Trophoblast cell (in vitro differentiated cells and primary cell): Measurements from ENCODE around the gene NCAN.
"Not testable (repeated sequence)": the region's sequence is repeated elsewhere in the genome, so short reads cannot be mapped to it uniquely, and the experiment has no call there.

Experiments
- DNase-seq, 2 donors: peaks; one replicate each; pipeline ENCODE4 v3.0.0-alpha.2; 2016
- H2AFZ ChIP-seq: 2 replicates; pipeline ENCODE4 v1.6.1; 2013; ENCODE audit warnings: low read length, moderate library complexity, mild to moderate bottlenecking; ENCODE audit not compliant: insufficient read depth, poor library complexity
- H2AK5ac ChIP-seq: 2 replicates; pipeline ENCODE4 v1.6.1; 2013; ENCODE audit warnings: mild to moderate bottlenecking, low read length
- H2BK120ac ChIP-seq: 2 replicates; pipeline ENCODE4 v1.6.1; 2013; ENCODE audit warnings: low read length, mild to moderate bottlenecking, moderate library complexity; ENCODE audit not compliant: insufficient read depth, poor library complexity
- H2BK12ac ChIP-seq: 2 replicates; pipeline ENCODE4 v1.6.1; 2013; ENCODE audit warnings: mild to moderate bottlenecking, low read length, moderate library complexity
- H2BK5ac ChIP-seq: 2 replicates; pipeline ENCODE4 v1.6.1; 2013; ENCODE audit warnings: low read length, low read depth, moderate library complexity, mild to moderate bottlenecking; ENCODE audit not compliant: poor library complexity
- H3K14ac ChIP-seq: 2 replicates; pipeline ENCODE4 v1.6.1; 2013; ENCODE audit warnings: mild to moderate bottlenecking, low read length
- H3K18ac ChIP-seq: 2 replicates; pipeline ENCODE4 v1.6.1; 2013; ENCODE audit warnings: mild to moderate bottlenecking, low read length
- H3K23ac ChIP-seq: 2 replicates; pipeline ENCODE4 v1.6.1; 2013; ENCODE audit warnings: low read length
- H3K27ac ChIP-seq: 2 replicates; pipeline ENCODE4 v1.5.1; 2013; ENCODE audit warnings: low read depth, mild to moderate bottlenecking, inconsistent platforms, low read length, moderate library complexity
- H3K27me3 ChIP-seq: 2 replicates; pipeline ENCODE4 v1.6.1; 2013; ENCODE audit warnings: inconsistent platforms, mild to moderate bottlenecking, low read length, moderate library complexity; ENCODE audit not compliant: insufficient read depth
- H3K36me3 ChIP-seq, 2 experiments: 1 replicate in 1 of 2; 2 replicates in 1 of 2; pipeline ENCODE4 v1.6.1; 2013; ENCODE audit warnings: low read length in 2 of 2, mild to moderate bottlenecking in 2 of 2, moderate library complexity in 1 of 2; ENCODE audit not compliant: insufficient read depth in 2 of 2, control insufficient read depth in 1 of 2
- H3K4ac ChIP-seq: 2 replicates; pipeline ENCODE4 v1.6.1; 2013; ENCODE audit warnings: low read depth, mild to moderate bottlenecking, low read length, moderate library complexity
- H3K4me1 ChIP-seq, 2 experiments: 1 replicate in 1 of 2; 2 replicates in 1 of 2; pipeline ENCODE4 v1.6.1; 2013; ENCODE audit warnings: low read length in 2 of 2, mild to moderate bottlenecking in 2 of 2, moderate library complexity in 1 of 2; ENCODE audit not compliant: insufficient read depth in 2 of 2, control insufficient read depth in 1 of 2
- H3K4me2 ChIP-seq: 2 replicates; pipeline ENCODE4 v1.6.1; 2013; ENCODE audit warnings: inconsistent platforms, mild to moderate bottlenecking, low read length, moderate library complexity
- H3K4me3 ChIP-seq: 2 replicates; pipeline ENCODE4 v1.5.1; 2013; ENCODE audit warnings: mild to moderate bottlenecking, low read depth, low read length, inconsistent platforms
- H3K79me1 ChIP-seq: one replicate; pipeline ENCODE4 v1.6.1; 2013; ENCODE audit warnings: low read length
- H3K79me2 ChIP-seq: 2 replicates; pipeline ENCODE4 v1.6.1; 2013; ENCODE audit warnings: low read length, mild to moderate bottlenecking; ENCODE audit not compliant: control insufficient read depth, insufficient read depth, poor library complexity
- H3K9ac ChIP-seq: 2 replicates; pipeline ENCODE4 v1.6.1; 2013; ENCODE audit warnings: mild to moderate bottlenecking, low read length
- H3K9me3 ChIP-seq: 2 replicates; pipeline ENCODE4 v1.6.1; 2013; ENCODE audit warnings: low read depth, mild to moderate bottlenecking, control low read depth, inconsistent platforms, low read length; ENCODE audit not compliant: insufficient read depth
- H4K12ac ChIP-seq: 2 replicates; pipeline ENCODE4 v1.6.1; 2013; ENCODE audit warnings: low read depth, mild to moderate bottlenecking, low read length, moderate library complexity
- H4K8ac ChIP-seq: 2 replicates; pipeline ENCODE4 v1.6.1; 2013; ENCODE audit warnings: low read depth, mild to moderate bottlenecking, low read length, moderate library complexity
- H4K91ac ChIP-seq: one replicate; pipeline ENCODE4 v1.6.1; 2013; ENCODE audit warnings: low read depth, mild to moderate bottlenecking, low read length, moderate library complexity
- WGBS: extraction: QIAGEN DNeasy Blood & Tissue Kit; methylation state at CpG from one replicate; pipeline ENCODE4 v1.1.7; 2013; ENCODE audit warnings: missing lambda C conversion rate; ENCODE audit not compliant: insufficient read length, insufficient coverage; ENCODE audit errors: extremely low coverage; 5-methylcytosine and 5-hydroxymethylcytosine counted together

The NCAN gene

GRCh38 chr19:19218911-19219310 is 7.2 kb downstream of the NCAN start:
- H3K4me2 ChIP-seq: no peak overlapping the region
- peaks cover 2% of the 10 kb centered on the region for H3K27me3 ChIP-seq

DNA sequence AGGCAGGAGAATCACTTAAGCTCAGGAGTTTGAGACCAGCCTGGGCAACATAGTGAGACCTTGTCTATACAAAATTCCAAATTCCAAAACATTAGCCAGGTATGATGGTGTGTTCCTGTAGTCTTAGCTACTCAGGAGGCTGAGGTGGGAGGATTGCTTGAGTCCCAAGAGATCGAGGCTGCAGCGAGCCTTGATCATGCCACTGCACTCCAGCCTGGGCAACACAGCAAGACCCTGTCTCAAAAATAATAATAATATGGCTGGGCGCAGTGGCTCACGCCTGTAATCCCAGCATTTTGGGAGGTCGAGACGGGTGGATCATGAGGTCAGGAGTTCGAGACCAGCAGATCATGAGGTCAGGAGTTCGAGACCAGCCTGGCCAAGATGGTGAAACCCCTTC is 9.2 kb downstream of the NCAN start:
- not testable (repeated sequence) for H3K27ac ChIP-seq, H3K79me1 ChIP-seq, H4K12ac ChIP-seq, H3K4me2 ChIP-seq, H3K4me1 ChIP-seq, H2BK120ac ChIP-seq, H3K9ac ChIP-seq, H2AFZ ChIP-seq, H2AK5ac ChIP-seq, H3K14ac ChIP-seq, H3K36me3 ChIP-seq, H4K8ac ChIP-seq, DNase-seq, H3K18ac ChIP-seq, H3K4ac ChIP-seq, H3K79me2 ChIP-seq, H3K27me3 ChIP-seq, H4K91ac ChIP-seq, H2BK5ac ChIP-seq, H3K9me3 ChIP-seq, H3K4me3 ChIP-seq, H2BK12ac ChIP-seq, H3K23ac ChIP-seq
- WGBS: no CpG with 5 or more reads among the region's 8 CpGs

More at GRCh38 chr19:19218911-19219310, 7.2 kb downstream of the NCAN start:
- H3K9me3 ChIP-seq: peaks cover 2% of the 10 kb centered on the region
- no peak for DNase-seq
- no peak overlapping the region for H4K91ac ChIP-seq
- no peak overlapping the region for H3K14ac ChIP-seq
- H3K79me1 ChIP-seq: no peaks in the 10 kb centered on the region
- H4K12ac ChIP-seq: no peak overlapping the region
- no peaks in the 10 kb centered on the region for H3K79me2 ChIP-seq
- no peak overlapping the region for H2AK5ac ChIP-seq
- H3K18ac ChIP-seq: no peak overlapping the region
- no peak overlapping the region for H3K23ac ChIP-seq
- H3K4me3 ChIP-seq: no peak overlapping the region
- H3K9ac ChIP-seq: no peak overlapping the region
- no peak overlapping the region for H2BK12ac ChIP-seq
- H3K27ac ChIP-seq: no peak overlapping the region
- H2BK120ac ChIP-seq: no peak overlapping the region
- no CpG with 5 or more reads among the region's 21 CpGs for WGBS
- no peak overlapping the region for H2AFZ ChIP-seq
- H2BK5ac ChIP-seq: no peak overlapping the region
- no peak overlapping the region for H3K4ac ChIP-seq
- no peaks in the 10 kb centered on the region for H3K36me3 ChIP-seq
- no peak overlapping the region for H4K8ac ChIP-seq
- H3K4me1 ChIP-seq: no peaks in the 10 kb centered on the region

DNA sequence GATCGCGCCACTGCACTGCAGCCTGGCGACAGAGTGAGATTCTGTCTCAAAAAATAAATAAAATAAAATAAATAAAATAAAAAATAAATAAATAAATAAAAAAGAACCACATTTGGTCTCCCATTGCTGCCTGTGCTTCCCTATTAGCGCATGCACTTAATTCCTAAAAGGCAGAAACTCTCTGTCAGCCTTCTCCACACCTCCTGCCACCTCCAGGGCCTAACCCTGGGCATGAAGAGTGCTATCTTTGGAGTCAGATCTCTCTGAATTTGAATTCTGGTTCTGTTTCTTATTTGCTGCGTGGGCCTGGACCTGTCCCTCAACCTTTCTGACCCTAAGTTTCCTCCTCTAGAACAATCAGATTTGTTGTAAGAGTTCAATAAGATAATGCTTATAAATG is 11.3 kb downstream of the NCAN start:
- Histone ChIP-seq H4K8ac (no peak overlapping the region), H3K36me3 (no peaks in the 10 kb centered on the region)

GRCh38 chr19:19223636-19224035 is 11.9 kb downstream of the NCAN start:
- Histone ChIP-seq H3K36me3 (no peaks in the 10 kb centered on the region), H3K9me3 (peaks cover 8% of the 10 kb centered on the region), H3K4me3 (no peak overlapping the region), H2BK5ac (no peak overlapping the region), H3K27ac (no peak overlapping the region), H4K91ac (no peak overlapping the region), H3K9ac (no peak overlapping the region), H3K18ac (no peak overlapping the region), H3K14ac (no peak overlapping the region), H2BK120ac (no peak overlapping the region), H3K4me1 (peaks cover 4% of the 10 kb centered on the region in 2 experiments), H4K12ac (no peak overlapping the region), H3K23ac (no peak overlapping the region), H2BK12ac (no peak overlapping the region), H3K4me2 (no peak overlapping the region), H2AFZ (no peak overlapping the region), H2AK5ac (no peak overlapping the region), H3K27me3 (peaks cover 10% of the 10 kb centered on the region), H3K79me2 (no peaks in the 10 kb centered on the region), H4K8ac (no peak overlapping the region), H3K4ac (no peak overlapping the region), H3K79me1 (no peaks in the 10 kb centered on the region)
- WGBS: no CpG with 5 or more reads among the region's 6 CpGs
- DNase-seq: no peak

More for the DNA sequence above, 11.3 kb downstream of the NCAN start:
- H3K9ac ChIP-seq: no peak overlapping the region
- H3K4me1 ChIP-seq: peaks cover 4% of the 10 kb centered on the region in 2 experiments
- H3K27ac ChIP-seq: no peak overlapping the region
- H2AFZ ChIP-seq: no peak overlapping the region
- no peak overlapping the region for H3K4ac ChIP-seq
- peaks cover 8% of the 10 kb centered on the region for H3K9me3 ChIP-seq
- DNase-seq: no peak
- no peak overlapping the region for H4K91ac ChIP-seq
- no peak overlapping the region for H3K18ac ChIP-seq
- H2BK12ac ChIP-seq: no peak overlapping the region
- H3K23ac ChIP-seq: no peak overlapping the region
- no peak overlapping the region for H3K4me3 ChIP-seq
- H3K4me2 ChIP-seq: no peak overlapping the region
- H2BK120ac ChIP-seq: no peak overlapping the region
- H3K27me3 ChIP-seq: peaks cover 10% of the 10 kb centered on the region
- no peaks in the 10 kb centered on the region for H3K79me1 ChIP-seq
- H4K12ac ChIP-seq: no peak overlapping the region
- H2BK5ac ChIP-seq: no peak overlapping the region
- H3K14ac ChIP-seq: no peak overlapping the region
- H2AK5ac ChIP-seq: no peak overlapping the region
- H3K79me2 ChIP-seq: no peaks in the 10 kb centered on the region
- WGBS: no CpG with 5 or more reads among the region's 5 CpGs
